Dermis microvascular lymphatic vessel endothelial cell (primary cell): ENCODE data around the gene MYBPH. TPM values are rescaled to one million over a fixed set of nuclear protein-coding genes. Genes with fewer than 3 reads are reported as not detected.
A peak's percentile ranks its signal among the peaks of the same experiment; 100 is the strongest.

Experiments
- DNase-seq, 2 donors: peaks; one replicate each; pipeline versions ENCODE4 v3.0.0 to v3.0.0-alpha.2; 2010; ENCODE audit warnings: low read depth in 2 of 2
- total RNA-seq: library from RNA; depleted of rRNA; stranded (reverse); fragments of >200 nt; gene quantifications from 2 replicates; pipeline ENCODE4 v1.2.1, GENCODE V29; 2014

Gene MYBPH, protein sequence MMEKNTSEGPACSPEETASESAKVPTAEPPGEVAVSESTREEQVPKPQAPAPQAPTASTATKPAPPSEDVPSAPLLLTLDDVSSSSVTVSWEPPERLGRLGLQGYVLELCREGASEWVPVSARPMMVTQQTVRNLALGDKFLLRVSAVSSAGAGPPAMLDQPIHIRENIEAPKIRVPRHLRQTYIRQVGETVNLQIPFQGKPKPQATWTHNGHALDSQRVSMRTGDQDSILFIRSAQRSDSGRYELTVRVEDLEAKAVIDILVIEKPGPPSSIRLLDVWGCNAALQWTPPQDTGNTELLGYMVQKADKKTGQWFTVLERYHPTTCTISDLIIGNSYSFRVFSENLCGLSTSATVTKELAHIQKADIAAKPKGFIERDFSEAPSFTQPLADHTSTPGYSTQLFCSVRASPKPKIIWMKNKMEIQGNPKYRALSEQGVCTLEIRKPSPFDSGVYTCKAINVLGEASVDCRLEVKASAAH
- total RNA-seq = not detected in 2 replicates

DNA sequence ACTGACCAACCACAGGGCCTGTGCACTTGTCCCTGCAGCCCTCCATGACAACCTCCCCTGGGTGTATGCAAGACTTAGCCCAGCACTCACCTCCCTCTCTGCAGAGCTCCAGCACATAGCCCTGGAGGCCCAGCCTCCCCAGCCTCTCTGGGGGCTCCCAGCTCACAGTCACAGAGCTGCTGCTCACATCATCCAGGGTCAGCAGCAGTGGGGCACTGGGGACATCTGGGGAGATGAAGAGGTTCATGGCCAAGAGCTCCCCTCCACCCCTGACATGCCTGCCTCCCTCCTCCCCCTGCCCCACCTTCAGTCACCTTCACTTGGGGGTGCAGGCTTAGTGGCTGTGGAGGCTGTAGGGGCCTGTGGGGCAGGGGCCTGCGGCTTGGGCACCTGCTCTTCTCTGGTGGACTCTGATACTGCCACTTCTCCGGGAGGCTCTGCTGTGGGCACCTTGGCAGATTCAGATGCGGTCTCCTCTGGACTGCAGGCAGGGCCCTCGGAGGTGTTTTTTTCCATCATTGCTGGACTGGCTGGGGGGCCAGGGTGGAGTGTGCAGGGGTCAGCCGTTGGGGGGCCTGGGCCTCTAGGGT is at the start of gene MYBPH:
Gene MYBPH, minus strand, starts transcription at position 590 of the 590 bp plus-strand sequence. Its CDS starts 71 bp downstream, at position 519.
- no peak for DNase-seq

DNA sequence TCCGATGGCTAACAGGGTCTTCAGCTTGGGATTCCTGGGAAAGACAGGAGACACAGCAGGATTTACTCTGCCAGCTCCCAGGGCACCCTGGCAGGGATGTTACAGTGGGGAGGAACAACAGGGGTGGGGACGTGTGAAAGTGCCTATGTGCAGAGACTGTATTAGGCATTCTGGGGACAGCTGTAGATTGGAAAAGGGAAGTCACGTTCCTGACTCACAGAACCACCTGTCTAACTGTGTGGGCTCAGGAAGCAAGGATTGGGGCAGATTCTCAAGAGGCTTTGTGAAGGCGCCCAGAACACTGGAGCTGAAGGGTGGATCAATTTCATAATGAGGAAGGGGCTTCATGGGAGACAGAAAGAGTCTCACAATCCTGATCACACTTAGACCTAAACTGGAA is 49.4 kb upstream of the MYBPH start:
- DNase-seq = no peak

DNA sequence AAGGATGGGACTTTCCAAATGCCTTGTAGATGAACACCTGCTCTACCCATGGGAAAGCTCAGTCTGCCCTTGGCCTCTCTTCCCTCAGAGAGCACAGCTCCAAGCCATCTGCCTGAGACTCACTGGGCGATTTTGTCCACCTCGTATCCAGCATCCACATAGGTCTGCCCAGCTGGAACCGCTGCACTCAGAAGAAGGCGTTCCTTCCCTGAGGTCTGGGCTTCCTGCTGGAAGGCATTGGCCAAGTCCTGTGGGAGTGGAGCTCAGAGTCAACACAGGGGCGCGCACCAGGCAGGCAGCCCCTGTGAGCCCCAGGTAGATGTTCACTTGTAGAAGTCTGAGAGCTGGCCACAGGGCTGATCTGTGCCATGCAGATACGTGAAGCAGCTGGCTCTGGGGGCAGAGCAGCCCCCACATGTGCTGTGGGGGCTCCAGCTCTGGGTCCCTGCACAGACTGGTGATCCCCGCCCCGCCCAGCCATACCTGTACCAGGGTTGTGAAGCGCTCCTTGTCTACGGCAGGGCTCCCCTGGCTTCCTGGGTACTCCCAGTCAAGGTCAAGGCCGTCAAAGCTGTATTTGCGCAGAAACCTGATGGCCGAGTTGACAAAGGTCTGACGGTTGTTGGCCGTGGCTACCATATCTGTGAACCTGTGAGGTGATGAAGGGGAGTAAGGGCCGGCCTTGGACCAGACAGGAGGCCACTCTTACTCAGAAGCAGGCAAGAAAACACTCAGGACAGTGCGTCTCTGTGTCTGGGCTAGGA is 47.6 kb upstream of the MYBPH start:
- DNase-seq = no peak

DNA sequence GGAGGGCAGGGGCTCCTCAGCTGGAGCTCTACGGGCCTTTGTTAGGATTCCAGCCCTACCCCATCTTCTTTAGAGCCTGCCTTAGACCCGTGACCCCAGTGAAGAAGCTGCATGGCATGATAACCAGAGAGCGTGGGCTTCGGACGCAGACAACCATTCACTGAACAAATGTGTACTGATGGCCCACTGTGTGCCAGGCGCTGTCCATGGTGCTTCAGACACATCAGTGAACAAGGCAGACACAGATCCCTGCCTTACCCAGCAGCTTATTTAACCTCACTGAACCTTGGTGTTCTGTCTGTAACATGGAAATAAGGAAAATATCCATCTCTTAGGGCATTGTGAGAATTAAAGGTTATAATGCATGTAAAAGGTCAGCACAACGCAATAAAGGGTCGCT is 44.3 kb upstream of the MYBPH start:
- peak in 1 of 2 donors; percentile 5 for DNase-seq

DNA sequence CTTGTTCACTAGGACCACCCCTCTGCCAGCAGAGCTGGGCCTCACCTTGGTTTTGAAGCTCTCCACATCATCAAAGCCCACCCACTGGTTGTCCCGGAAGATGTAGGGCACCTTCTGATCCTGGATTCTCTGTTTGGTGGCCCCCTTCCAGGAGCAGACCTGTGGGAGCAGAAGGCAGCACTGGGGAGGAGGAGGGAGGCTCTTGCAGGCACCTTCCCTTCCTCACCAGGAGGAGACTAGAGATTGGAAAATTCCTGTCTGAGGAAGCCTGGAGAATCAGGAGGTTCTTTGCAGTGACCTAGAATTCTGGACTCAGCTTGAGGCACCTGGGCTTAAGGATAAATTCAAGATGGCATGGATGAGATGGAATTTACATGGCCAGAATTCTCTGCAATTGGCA is 43.5 kb upstream of the MYBPH start:
- no peak for DNase-seq

DNA sequence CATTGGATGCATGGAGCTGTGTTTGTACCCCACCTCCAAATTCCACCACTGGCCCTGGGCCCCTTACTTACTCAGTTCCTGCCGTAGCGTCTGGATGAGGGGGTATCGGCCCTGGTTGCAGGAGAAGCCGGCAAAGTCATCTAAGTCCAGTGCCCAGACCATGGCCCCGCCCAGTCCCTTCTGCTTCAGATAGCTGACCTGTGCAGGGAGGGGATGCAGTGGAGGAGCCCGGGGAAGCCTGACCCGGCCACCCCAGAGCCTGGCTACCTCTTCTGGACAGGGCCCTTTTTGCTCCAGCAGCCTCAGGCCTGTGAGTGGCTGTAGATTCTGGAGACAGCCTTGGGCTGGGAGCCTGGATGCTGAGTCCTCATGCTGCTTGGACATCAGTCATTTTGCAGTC is 42.0 kb upstream of the MYBPH start:
- no peak for DNase-seq

DNA sequence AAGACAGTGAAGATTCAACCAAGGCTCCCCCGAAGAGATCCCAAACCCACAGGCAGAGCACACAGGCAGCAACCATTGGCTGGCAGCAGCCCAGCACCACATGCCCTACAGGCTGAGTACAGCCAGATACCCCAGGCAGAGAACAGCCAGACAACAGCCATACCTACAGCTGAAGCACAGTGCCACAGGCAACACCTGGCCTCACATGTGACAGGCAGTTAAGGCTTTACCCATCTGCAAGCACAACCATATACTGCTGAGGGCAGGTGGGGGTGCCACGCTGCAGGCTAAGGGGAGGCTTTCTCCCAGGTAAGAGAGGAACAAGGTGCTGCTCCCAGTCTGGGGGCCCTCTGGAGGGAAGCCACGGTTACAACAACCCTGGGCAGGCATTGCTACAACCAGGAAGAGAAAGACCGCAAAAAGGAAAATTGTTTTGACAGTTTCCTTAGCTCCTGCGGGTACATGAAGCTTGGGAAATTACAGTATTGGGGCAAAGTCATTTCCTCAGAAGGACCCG is 41.6 kb upstream of the MYBPH start:
- DNase-seq = no peak

DNA sequence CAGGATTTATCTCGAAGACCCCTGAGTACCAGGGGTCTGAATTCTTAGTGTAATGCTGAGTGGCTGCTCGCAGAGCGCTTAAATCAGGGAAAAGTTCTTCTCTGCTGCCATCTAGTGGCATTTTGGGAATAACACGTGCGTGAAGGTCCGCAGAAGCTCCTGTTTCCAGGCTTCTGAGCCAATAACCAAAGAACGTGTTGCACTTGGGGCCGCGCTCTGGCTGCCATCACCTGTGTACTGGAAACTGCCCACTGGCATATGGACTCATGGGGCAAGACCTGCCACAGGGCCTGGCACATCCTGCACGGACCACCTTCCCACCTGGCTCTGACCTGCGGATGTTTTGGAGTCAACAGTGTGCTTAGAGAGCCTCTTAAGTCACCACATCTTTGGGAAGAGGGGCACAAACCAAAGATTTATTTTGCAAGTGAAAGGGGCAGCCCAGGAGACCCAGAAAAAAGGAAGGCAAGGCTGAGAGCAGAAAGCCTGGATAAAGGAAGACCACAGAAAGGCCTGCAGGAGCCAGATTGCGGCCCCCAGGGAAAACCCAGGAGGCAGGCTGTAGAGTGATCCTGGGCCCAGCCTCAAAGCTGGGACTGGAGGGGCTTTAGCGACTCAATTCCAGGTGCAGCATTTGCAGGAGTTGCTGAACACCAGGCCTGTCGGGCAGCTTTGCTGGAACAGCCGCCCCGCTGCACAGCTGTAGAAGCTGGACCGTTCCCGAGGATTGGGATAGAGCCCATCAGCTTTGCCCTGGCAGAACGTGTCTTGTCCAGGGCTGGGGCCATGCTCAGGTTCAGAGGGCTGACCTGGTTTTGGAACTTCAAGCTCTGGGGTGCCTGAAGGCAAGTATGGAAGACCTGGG is 40.9 kb upstream of the MYBPH start:
- DNase-seq = peak; percentile 61 to 69

DNA sequence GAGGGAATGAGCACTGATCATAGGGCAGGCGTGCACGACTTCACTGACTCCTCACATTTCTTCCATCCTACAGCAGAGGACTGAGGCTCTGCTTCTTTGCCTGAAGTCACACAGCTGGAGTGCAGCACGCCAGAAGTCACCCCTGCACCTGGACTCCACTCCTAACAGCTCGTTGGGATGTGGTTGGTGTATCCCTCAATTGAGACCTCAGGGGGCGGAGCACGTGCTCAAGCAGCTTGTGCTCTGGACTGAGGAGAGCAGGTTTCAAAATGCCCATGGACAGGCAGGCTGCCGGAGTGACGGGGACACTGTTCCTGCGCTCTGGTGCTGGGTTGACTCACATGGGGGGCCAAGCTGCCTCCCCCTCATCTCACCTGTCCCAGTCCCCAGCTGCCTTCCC is 39.9 kb upstream of the MYBPH start:
- DNase-seq = no peak

DNA sequence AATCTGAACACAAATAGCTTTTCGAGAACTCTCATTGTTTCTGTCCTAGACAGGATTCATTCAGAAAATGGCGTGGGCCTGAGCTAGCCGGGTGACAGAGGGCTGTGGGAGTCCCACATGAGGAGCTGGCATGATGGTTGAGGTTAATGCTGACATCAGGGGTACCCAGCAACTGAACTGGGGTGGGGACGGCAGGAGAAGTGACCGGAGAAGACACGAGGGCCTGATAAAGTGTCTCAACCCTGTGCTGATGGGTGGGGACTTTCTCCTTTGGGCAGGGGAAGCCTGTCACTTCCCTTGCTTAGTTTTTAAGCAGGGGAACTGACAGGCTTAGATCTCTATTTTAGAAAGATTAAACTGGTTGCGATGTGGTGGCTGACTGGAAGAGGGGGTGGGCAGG is 39.2 kb upstream of the MYBPH start:
- no peak for DNase-seq

DNA sequence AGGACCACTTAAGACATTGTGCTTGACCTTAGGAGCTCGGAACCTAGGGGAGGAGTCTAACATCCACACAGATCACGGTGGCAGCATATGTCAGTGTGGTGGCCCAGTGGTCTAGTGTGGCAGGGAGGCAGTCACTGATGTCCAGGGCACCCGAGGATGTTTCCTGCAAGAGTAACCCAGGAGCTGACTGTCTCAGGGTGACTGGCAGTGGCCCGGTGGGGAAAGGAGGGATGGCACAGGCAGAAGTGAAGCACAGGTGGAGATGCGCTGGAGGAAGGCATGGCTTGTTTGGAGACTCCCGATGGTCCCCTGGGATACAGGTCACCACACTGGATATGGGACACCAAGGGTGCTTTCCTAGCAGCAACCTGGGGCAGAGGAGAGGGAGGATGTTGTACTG is 37.5 kb upstream of the MYBPH start:
- DNase-seq = no peak

DNA sequence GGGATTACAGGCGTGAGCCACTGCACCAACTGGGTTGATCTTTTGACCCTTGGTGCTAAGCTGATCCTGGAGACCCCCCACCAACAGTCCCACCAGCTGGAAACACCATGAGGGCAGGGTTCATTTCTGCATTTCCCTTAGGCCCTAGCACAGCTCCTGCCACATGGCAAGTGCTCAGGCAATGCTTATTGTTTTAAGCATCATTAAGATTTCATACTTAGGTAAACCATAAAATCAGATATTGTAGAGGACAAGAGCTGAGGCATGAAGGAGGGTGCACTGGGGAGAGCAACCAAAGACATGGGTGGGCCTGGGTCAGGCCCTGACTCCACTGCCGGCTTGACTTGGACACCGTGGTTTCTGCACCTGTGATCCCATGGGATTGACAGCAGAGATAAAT is 36.2 kb upstream of the MYBPH start:
- DNase-seq = no peak

DNA sequence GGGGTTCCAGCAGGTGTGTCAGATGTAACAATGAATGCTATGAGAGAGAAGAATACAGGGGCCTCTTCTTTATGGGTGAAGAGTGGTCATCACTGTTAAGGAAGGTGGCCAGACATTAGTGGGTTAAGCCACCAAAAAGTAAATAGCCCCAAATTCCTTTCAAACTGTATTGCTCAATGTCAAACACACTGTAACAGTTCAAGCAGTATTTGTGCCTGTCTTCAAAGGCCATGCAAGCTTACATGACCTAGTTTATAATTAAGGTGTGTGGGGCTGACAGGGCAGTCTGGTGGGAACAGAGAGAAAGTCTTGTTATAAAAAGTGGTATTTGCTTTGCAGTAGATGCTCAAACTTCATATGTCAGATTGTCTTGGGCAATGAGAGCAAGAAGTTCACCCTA is 35.4 kb upstream of the MYBPH start:
- no peak for DNase-seq

DNA sequence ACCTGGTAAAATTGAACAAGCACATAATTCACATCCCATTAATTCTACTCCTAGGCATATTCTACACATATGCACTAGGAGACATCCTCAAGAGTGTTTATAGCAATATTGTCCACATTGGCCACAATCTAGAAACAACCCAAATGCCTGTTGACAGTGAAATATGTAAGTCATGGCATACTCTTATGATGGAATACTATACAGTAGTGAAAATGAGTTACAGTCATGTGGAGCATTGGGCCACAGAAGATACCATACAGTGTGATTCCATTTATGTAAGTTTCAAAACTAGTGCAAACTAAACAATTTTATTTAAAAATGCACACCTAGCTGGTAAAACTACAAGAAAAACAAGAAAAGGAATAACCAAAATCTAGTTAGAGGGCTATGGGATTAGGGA is 34.7 kb upstream of the MYBPH start:
- no peak for DNase-seq

DNA sequence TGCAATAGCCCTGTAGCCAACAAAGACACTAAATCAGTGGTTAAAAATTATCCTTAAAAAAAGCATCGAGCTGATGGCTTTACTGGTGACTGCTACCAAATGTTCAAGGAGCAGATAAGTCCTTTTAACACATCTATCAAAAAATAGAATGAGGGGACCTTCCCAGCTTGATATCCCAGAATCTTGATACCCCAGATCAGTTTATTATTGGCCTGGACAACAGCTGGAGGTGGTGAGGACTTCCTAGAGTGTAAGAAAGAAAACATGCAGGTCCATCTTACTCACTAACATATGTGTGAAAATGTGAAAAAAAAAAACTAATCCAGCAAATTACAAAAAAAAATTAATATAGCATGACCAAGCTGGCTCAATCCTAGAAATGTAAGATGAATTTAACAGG is 32.6 kb upstream of the MYBPH start:
- no peak for DNase-seq

DNA sequence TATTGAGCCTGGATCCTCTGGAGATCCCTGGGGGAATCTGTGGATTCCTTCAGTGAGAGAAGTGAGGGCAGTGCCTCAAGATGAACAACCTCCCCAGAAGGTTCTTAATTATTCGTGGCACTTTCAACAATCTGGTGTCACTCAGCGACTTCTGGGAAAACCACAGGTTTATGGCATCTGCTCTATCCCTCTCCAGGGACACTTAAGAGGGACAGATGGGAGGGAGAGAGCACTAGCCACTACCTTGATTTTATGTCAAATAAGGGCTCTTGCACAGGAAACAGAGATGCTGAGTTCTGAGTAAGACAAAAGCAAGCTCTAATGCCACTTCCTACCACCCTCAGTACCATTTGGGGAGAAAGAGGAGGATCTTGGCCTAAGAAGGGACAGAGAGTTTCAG is 32.1 kb upstream of the MYBPH start:
- DNase-seq = no peak

DNA sequence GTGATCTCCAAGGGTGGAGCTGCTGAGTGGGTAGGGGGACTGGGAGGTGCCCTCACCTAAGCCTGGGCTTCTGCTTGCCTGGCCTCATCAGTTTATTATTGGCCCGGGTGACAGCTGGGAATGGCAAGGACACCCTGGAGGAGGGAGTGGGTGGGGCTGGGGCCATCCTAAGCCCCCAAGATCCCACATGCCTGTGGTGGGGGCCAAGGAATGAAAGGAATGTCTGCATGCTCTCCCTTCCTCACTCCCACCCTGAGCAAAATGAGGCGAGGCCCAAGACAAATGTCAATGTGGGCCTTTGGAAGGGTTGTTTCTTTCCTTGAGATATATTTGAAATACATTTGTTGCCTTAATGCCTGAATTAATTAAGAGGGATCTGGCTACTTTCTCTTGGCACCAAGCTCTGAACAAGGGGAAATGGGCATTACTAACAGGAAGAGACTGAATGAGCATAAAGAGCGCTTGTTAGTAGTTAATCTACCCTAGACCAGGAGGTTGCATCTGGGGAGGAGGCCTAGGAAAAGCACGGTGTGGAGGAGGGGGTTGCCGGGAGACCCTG is 30.6 kb upstream of the MYBPH start:
- DNase-seq = no peak

DNA sequence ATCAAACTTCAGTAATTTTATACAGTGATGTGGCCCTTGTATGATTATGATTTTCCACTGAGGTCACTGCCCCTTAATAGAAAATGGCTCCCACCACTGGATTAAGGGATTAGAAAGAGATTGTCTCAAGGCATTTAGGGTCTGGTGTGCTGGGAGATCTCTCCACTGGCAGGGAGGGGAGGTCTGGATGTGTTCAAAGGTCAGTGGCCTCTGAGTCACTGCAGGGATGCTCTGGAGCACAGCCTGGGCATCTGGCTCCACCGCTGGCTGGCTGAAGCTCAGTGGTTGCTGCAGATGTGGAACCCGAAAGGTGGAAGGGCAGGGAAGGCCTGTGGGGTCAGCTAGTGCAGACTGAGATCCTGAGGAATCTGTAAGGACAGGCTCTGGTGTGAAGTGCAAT is 29.1 kb upstream of the MYBPH start:
- DNase-seq = no peak

DNA sequence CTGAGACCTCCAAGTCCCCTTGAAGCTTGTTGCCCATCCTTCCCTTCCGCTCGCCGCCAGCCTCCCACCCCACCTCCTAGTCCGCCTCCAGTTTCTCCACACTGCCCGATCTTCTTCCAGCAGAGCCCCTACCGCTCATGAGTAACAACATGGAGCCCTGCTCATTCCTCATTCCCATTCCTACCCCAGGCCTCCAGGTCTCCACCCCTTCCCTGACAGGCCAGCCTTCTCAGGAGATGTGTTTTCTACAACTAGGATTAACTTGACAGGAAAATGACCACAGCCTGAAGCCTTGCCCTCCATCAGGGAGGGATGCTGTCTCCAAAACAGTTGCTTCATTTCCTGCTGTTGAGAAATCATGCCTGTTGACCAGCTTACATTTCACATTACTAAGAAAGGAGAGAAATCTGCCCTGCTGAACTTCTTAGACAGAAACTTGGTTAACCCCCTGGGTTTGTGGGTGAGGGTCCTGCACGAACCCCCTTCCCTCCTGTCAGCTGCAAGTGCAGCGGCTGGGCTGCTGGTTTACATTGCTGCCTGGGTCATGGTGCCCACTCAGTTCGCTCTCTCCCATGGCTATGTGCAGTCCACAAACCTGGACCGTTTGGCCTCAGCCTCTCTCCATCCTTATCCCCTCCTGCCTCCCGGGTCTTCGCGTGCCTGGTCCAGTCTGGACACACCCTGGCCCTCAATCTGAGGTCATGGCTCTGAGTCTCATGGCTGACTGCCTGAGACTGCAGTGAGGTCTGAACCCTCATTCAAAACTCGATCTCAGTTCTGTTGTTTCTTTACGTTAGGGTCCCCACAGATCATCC is 27.0 kb upstream of the MYBPH start:
- no peak for DNase-seq
